Ascending aorta (tissue), 2 donors: ENCODE measurements around the gene C3orf49. TPM values are rescaled to one million over a fixed set of nuclear protein-coding genes. Genes with fewer than 3 reads are reported as not detected.

Source experiments
- DNase-seq, 2 donors: peaks; one replicate each; pipeline ENCODE4 v3.0.0-alpha.2; 2019; ENCODE audit warnings: low spot score in 2 of 2
- H3K27ac ChIP-seq, 2 donors: fragments of 200-600 bp; sonication (generic); one replicate each; pipeline ENCODE4 v1.5.1; 2016 to 2017; ENCODE audit warnings: mild to moderate bottlenecking in 1 of 2
- H3K27me3 ChIP-seq: fragments of 200-600 bp; sonication (generic); one replicate; pipeline ENCODE4 v1.5.1; 2017
- H3K36me3 ChIP-seq, 2 donors: fragments of 200-600 bp; sonication (generic); one replicate each; pipeline ENCODE4 v1.5.1; 2016
- H3K4me1 ChIP-seq, 2 donors: fragments of 200-600 bp; sonication (generic); one replicate each; pipeline ENCODE4 v1.5.1; 2016 to 2017; ENCODE audit warnings: mild to moderate bottlenecking in 1 of 2
- H3K4me3 ChIP-seq, 2 donors: fragments of 200-600 bp; sonication (generic); one replicate each; pipeline ENCODE4 v1.5.1; 2016 to 2017; ENCODE audit warnings: mild to moderate bottlenecking in 1 of 2
- H3K9me3 ChIP-seq, 2 donors: fragments of 200-600 bp; sonication (generic); one replicate each; pipeline ENCODE4 v1.5.1; 2016
- CTCF ChIP-seq, 3 experiments: fragments of 200-600 bp in 2 of 3; fragments of 450-650 bp in 1 of 3; sonication (generic) in 2 of 3; IDR thresholded peaks; one replicate each; pipeline ENCODE4 v1.5.1; 2016 to 2019; ENCODE audit warnings: antibody characterized with exemption in 3 of 3, mild to moderate bottlenecking in 1 of 3, moderate library complexity in 1 of 3
- intact Hi-C: fragments of 100-400 bp; cut with DNase I; formaldehyde crosslinking; loops from one replicate; pipeline ENCODE4 v1.15.1; 2023
- total RNA-seq: library from RNA; depleted of rRNA; stranded (reverse); fragments of >200 nt; gene quantifications from one replicate; pipeline ENCODE4 v1.1.0, GENCODE V29; 2016

The C3orf49 gene
- total RNA-seq, 1 donor from 2014 or later = not detected

- Histone ChIP-seq H3K27ac (peak overlapping the region; percentile 87 to 89), H3K4me3 (peak overlapping the region; percentile 88 to 94)
- intact Hi-C loops = loop anchor here (2.0 to 5.0 kb wide), 2 partner anchors 50 to 130 kb away; partner anchors contain the start of gene SCAANT1
These were observed 43.7 kb downstream of the C3orf49 start for GRCh38 chr3:63862804-63863149.

GRCh38 chr3:63863150-63864007 lies 44.3 kb downstream of the C3orf49 start, which contains the start of the genes ATXN7 and THOC7:
Gene ATXN7 (plus strand): TSS chr3:63863867. CDS start chr3:63912599, 48,732 bp downstream.
Gene THOC7 (minus strand): TSS chr3:63863805. CDS start chr3:63863790, 15 bp downstream.
- H3K9me3 ChIP-seq = no peaks in the 10 kb centered on the region
- H3K27me3 ChIP-seq = no peaks in the 10 kb centered on the region
- H3K27ac ChIP-seq = peak within 1 kb of the TSS; percentile 87 to 89
- H3K4me1 ChIP-seq = peaks cover 0 to 3% of the 10 kb centered on the region in 2 donors
- DNase-seq = peak in 1 of 2 donors; percentile 88
- no peaks in the 10 kb centered on the region for H3K36me3 ChIP-seq
- TF ChIP-seq CTCF (IDR thresholded peaks at IDR 0.05) = no peak
- intact Hi-C loops = loop anchor here (2.0 to 5.0 kb wide), 2 partner anchors 49 to 129 kb away; partner anchors contain the start of gene SCAANT1
- H3K4me3 ChIP-seq = peak within 1 kb of the TSS; percentile 88 to 94

More at GRCh38 chr3:63862804-63863149, 43.7 kb downstream of the C3orf49 start:
- DNase-seq = no peak
- Histone ChIP-seq H3K36me3 (no peaks in the 10 kb centered on the region), H3K4me1 (peaks cover 0 to 3% of the 10 kb centered on the region in 2 donors), H3K27me3 (no peaks in the 10 kb centered on the region), H3K9me3 (no peaks in the 10 kb centered on the region)
- TF ChIP-seq CTCF (IDR thresholded peaks at IDR 0.05) = no peak

- intact Hi-C loops = loop anchor here (5.0 kb wide), 1 partner anchor 128 kb away; no protein-coding TSS in a partner anchor
- Histone ChIP-seq H3K4me3 (peak overlapping the region; percentile 88 to 94), H3K9me3 (no peaks in the 10 kb centered on the region), H3K4me1 (peaks cover 0 to 3% of the 10 kb centered on the region in 2 donors), H3K27ac (peak overlapping the region; percentile 80 to 87), H3K36me3 (no peaks in the 10 kb centered on the region), H3K27me3 (no peaks in the 10 kb centered on the region)
- peak in 1 of 2 donors; percentile 65 for DNase-seq
- no peak for TF ChIP-seq CTCF (IDR thresholded peaks at IDR 0.05)
These were observed 45.2 kb downstream of the C3orf49 start for GRCh38 chr3:63864008-63864964.

GRCh38 chr3:63864965-63865327 lies 45.8 kb downstream of the C3orf49 start:
- Histone ChIP-seq H3K36me3 (no peaks in the 10 kb centered on the region), H3K27ac (peak overlapping the region; percentile 80 to 87), H3K4me3 (peak overlapping the region; percentile 88 to 94), H3K9me3 (no peaks in the 10 kb centered on the region), H3K27me3 (no peaks in the 10 kb centered on the region), H3K4me1 (peaks cover 0 to 3% of the 10 kb centered on the region in 2 donors)
- no peak for DNase-seq
- intact Hi-C loops = loop anchor here (5.0 kb wide), 1 partner anchor 127 kb away; no protein-coding TSS in a partner anchor
- no peak for TF ChIP-seq CTCF (IDR thresholded peaks at IDR 0.05)

GRCh38 chr3:63867225-63867624 lies 48.1 kb downstream of the C3orf49 start:
- H3K9me3 ChIP-seq = no peaks in the 10 kb centered on the region
- H3K27ac ChIP-seq = no peak overlapping the region
- peaks cover 3% of the 10 kb centered on the region in 2 donors for H3K4me1 ChIP-seq
- DNase-seq = no peak
- no peaks in the 10 kb centered on the region for H3K36me3 ChIP-seq
- H3K4me3 ChIP-seq = no peak overlapping the region
- intact Hi-C loops = no loop called here
- no peaks in the 10 kb centered on the region for H3K27me3 ChIP-seq
- no peak for TF ChIP-seq CTCF (IDR thresholded peaks at IDR 0.05)
